Muscle of leg (tissue), 11 donors: ENCODE measurements around the gene EEF1E1. TPM values are rescaled to one million over a fixed set of nuclear protein-coding genes. Genes with fewer than 3 reads are reported as not detected.

ENCODE experiments used
- DNase-seq: peaks from one replicate; pipeline ENCODE4 v3.0.0; 2013
- H3K27ac ChIP-seq: one replicate; pipeline ENCODE4 v1.5.1; 2013; ENCODE audit warnings: mild to moderate bottlenecking, low read length, control low read depth
- H3K27me3 ChIP-seq: one replicate; pipeline ENCODE4 v1.6.1; 2013; ENCODE audit warnings: low read length; ENCODE audit not compliant: control insufficient read depth, insufficient read depth
- H3K36me3 ChIP-seq: one replicate; pipeline ENCODE4 v1.6.1; 2013; ENCODE audit warnings: low read length; ENCODE audit not compliant: control insufficient read depth, insufficient read depth
- H3K4me1 ChIP-seq: one replicate; pipeline ENCODE4 v1.6.1; 2013; ENCODE audit warnings: low read length; ENCODE audit not compliant: control insufficient read depth, insufficient read depth
- H3K4me3 ChIP-seq: one replicate; pipeline ENCODE4 v1.5.1; 2013; ENCODE audit warnings: low read length, control low read depth
- H3K9me3 ChIP-seq: replicated peaks from 2 replicates; pipeline ENCODE4 v1.6.1; 2013; ENCODE audit warnings: low read depth, low read length; ENCODE audit not compliant: control insufficient read depth
- WGBS: methylation state at CpG from one replicate; pipeline ENCODE4 v1.1.5; 2013; ENCODE audit warnings: missing lambda C conversion rate; ENCODE audit not compliant: insufficient coverage; 5-methylcytosine and 5-hydroxymethylcytosine counted together
- polyA plus RNA-seq, 8 donors: library from polyadenylated mRNA; unstranded; fragments of 120-200 nt; gene quantifications; one replicate each; pipeline versions ENCODE4 v1.2.1 to v1.2.3, GENCODE V29; 2013; ENCODE audit warnings: inconsistent platforms in 1 of 8, low replicate concordance in 1 of 8; ENCODE audit not compliant: insufficient read length in 8 of 8, insufficient read depth in 1 of 8
- total RNA-seq: library from RNA; stranded (reverse); fragments of 120-200 nt; gene quantifications from one replicate; pipeline ENCODE4 v1.2.4, GENCODE V29; 2013

Gene EEF1E1
- total and polyA plus RNA-seq, 9 donors = 18.6 to 28.9 (median 21.6) TPM

DNA sequence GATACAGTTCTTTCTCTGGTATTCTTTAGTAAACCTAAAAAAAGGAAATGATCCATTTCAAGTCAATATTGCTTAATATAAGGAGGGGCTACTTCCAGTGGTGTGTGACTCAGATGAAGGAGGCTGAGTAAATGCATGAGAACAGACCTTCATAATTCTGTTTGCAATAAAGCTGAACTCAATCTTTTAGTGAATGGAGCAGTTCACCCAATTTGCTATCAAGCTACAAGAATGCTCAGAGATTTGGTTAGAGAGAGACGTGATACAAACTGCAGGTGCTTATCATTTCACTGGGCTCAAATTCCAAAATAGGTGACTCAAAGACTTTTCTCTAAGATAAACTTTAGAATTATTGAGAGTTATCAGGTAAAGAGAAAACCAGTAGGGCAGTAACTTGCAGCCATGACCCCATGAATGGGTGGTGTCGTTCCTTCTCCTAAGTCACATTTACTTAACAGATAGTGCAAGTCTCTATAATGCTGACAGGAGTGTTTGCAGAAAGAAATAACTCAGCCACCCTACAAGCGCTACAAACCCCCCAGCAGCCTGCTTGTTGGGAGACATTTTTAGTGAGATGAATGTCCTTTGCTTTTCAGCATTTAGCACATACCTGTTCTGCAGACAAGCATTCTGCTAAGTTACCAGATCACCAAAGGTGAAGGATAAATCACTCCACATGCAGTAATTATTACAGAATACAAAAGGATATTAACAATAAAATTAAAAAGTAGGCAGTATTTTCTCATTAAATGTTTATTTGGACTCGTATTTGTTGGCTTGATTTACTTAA is 21.8 kb downstream of the EEF1E1 start:
- no peak overlapping the region for H3K27ac ChIP-seq
- no peak overlapping the region for H3K4me3 ChIP-seq
- H3K27me3 ChIP-seq = no peaks in the 10 kb centered on the region
- DNase-seq = no peak
- no CpG with 5 or more reads among the region's 4 CpGs for WGBS
- no peaks in the 10 kb centered on the region for H3K4me1 ChIP-seq
- H3K9me3 ChIP-seq = no peaks in the 10 kb centered on the region
- H3K36me3 ChIP-seq = peaks cover 4% of the 10 kb centered on the region

- Histone ChIP-seq H3K27ac (no peak overlapping the region), H3K9me3 (no peaks in the 10 kb centered on the region), H3K27me3 (no peaks in the 10 kb centered on the region), H3K4me3 (no peak overlapping the region), H3K4me1 (no peaks in the 10 kb centered on the region), H3K36me3 (peaks cover 4% of the 10 kb centered on the region)
- no peak for DNase-seq
- WGBS = 50% methylated on average over 1 of the region's 2 CpGs
Measured at GRCh38 chr6:8079126-8079525, 23.2 kb downstream of the EEF1E1 start.

GRCh38 chr6:8077991-8078390 is 24.4 kb downstream of the EEF1E1 start:
- no peak overlapping the region for H3K4me3 ChIP-seq
- no peaks in the 10 kb centered on the region for H3K27me3 ChIP-seq
- WGBS = no CpG with 5 or more reads among the region's 2 CpGs
- no peak for DNase-seq
- H3K9me3 ChIP-seq = no peaks in the 10 kb centered on the region
- H3K36me3 ChIP-seq = peaks cover 4% of the 10 kb centered on the region
- no peaks in the 10 kb centered on the region for H3K4me1 ChIP-seq
- no peak overlapping the region for H3K27ac ChIP-seq

GRCh38 chr6:8075704-8076103 is 26.6 kb downstream of the EEF1E1 start:
- no peak overlapping the region for H3K4me3 ChIP-seq
- WGBS = 100% methylated on average over 1 of the region's 3 CpGs
- H3K4me1 ChIP-seq = no peaks in the 10 kb centered on the region
- H3K27ac ChIP-seq = no peak overlapping the region
- H3K27me3 ChIP-seq = no peaks in the 10 kb centered on the region
- DNase-seq = no peak
- no peaks in the 10 kb centered on the region for H3K9me3 ChIP-seq
- peaks cover 4% of the 10 kb centered on the region for H3K36me3 ChIP-seq

- no peak for DNase-seq
- H3K27ac ChIP-seq = no peak overlapping the region
- no peaks in the 10 kb centered on the region for H3K27me3 ChIP-seq
- no peak overlapping the region for H3K4me3 ChIP-seq
- no peaks in the 10 kb centered on the region for H3K9me3 ChIP-seq
- no CpG with 5 or more reads among the region's 4 CpGs for WGBS
- peaks cover 3% of the 10 kb centered on the region for H3K36me3 ChIP-seq
- H3K4me1 ChIP-seq = no peaks in the 10 kb centered on the region
Measured at GRCh38 chr6:8075185-8075584, 27.2 kb downstream of the EEF1E1 start.

- H3K36me3 ChIP-seq = peaks cover 3% of the 10 kb centered on the region
- H3K4me1 ChIP-seq = no peaks in the 10 kb centered on the region
- no peak overlapping the region for H3K4me3 ChIP-seq
- H3K27ac ChIP-seq = no peak overlapping the region
- 27% methylated on average over 3 of the region's 4 CpGs for WGBS
- no peaks in the 10 kb centered on the region for H3K9me3 ChIP-seq
- DNase-seq = no peak
- H3K27me3 ChIP-seq = no peaks in the 10 kb centered on the region
Measured at GRCh38 chr6:8074213-8074612, 28.1 kb downstream of the EEF1E1 start.

DNA sequence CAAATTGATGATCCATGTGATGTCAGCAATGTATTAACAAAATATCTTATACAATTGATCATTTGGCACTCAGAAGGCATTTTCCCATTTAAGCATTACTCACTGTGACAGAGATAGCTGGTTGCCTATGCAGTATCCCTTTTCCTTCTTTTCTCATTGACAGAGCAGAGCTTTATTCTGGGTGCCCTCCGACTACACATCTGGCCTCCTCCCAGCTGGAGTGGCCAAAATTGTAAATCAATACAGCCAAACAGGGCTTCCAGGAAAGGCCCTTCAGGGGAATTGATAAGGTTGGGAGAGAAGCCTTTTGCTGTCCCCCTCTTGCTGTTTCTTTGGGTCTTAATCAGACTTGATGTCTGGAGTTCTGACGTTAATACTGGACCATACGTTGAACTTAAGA is 28.6 kb downstream of the EEF1E1 start:
- no peaks in the 10 kb centered on the region for H3K4me1 ChIP-seq
- DNase-seq = no peak
- H3K36me3 ChIP-seq = peaks cover 3% of the 10 kb centered on the region
- H3K4me3 ChIP-seq = no peak overlapping the region
- H3K27me3 ChIP-seq = no peaks in the 10 kb centered on the region
- no peak overlapping the region for H3K27ac ChIP-seq
- H3K9me3 ChIP-seq = no peaks in the 10 kb centered on the region
- 95% methylated on average over 3 of the region's 3 CpGs for WGBS

GRCh38 chr6:8070718-8071117 is 31.6 kb downstream of the EEF1E1 start:
- 72% methylated on average over 3 of the region's 8 CpGs for WGBS
- no peaks in the 10 kb centered on the region for H3K9me3 ChIP-seq
- H3K36me3 ChIP-seq = no peaks in the 10 kb centered on the region
- no peaks in the 10 kb centered on the region for H3K27me3 ChIP-seq
- no peaks in the 10 kb centered on the region for H3K4me1 ChIP-seq
- no peak overlapping the region for H3K27ac ChIP-seq
- DNase-seq = no peak
- no peak overlapping the region for H3K4me3 ChIP-seq

DNA sequence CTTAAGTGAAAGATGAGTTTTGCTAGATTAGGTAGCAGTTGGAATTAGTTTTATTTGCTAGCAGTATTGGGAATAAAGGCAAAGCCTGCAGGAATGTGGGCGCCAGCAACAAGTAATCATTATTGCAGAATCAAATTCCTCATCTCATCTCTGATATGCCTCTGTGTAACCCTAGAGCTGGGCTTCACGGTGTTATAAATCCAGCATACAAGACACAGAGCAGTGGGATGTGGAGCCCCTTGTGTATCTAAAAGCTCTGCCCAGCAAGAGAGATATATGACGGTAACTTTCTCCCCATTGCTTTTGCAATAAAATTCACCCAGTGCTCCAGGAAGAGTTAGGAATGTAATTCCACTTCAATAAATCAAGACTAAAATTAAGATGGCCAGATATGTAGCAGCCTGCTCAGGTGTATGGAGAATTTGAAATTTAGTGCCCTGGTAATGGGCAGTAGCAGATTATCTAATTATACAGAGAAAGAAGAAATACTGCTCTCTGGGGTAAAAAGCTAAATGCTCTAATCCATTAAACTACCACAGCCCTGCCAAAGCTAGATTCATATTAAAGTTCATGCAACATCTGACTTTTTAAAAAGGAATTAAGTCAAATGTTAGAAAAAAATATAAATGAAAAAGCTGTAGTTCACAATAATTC is 32.6 kb downstream of the EEF1E1 start:
- no CpG with 5 or more reads among the region's 3 CpGs for WGBS
- no peak overlapping the region for H3K4me3 ChIP-seq

GRCh38 chr6:8069151-8069550 is 33.2 kb downstream of the EEF1E1 start:
- Histone ChIP-seq H3K27ac (no peak overlapping the region), H3K4me1 (peaks cover 2% of the 10 kb centered on the region), H3K27me3 (no peaks in the 10 kb centered on the region), H3K9me3 (no peaks in the 10 kb centered on the region), H3K4me3 (no peak overlapping the region), H3K36me3 (no peaks in the 10 kb centered on the region)
- no peak for DNase-seq
- WGBS = 61% methylated on average over 3 of the region's 4 CpGs

More for the DNA sequence above, 32.6 kb downstream of the EEF1E1 start:
- peaks cover under 1% of the 10 kb centered on the region for H3K4me1 ChIP-seq
- no peaks in the 10 kb centered on the region for H3K9me3 ChIP-seq
- no peak overlapping the region for H3K27ac ChIP-seq
- no peaks in the 10 kb centered on the region for H3K36me3 ChIP-seq
- no peak for DNase-seq
- no peaks in the 10 kb centered on the region for H3K27me3 ChIP-seq
